HTR-8/SVneo (cell line): ENCODE results near the gene VAMP4.
"Not testable (repeated sequence)": the region's sequence is repeated elsewhere in the genome, so short reads cannot be mapped to it uniquely, and the experiment has no call there.

Experiments
- DNase-seq: peaks from one replicate; pipeline ENCODE4 v3.0.0; 2011; ENCODE audit warnings: low spot score, mixed read lengths; ENCODE audit not compliant: insufficient read length
- FAIRE-seq: peaks from 2 replicates; lab custom pipeline; 2011; peaks lifted over from hg19 to GRCh38; lab: Jason Lieb, UNC

VAMP4 gene

DNA sequence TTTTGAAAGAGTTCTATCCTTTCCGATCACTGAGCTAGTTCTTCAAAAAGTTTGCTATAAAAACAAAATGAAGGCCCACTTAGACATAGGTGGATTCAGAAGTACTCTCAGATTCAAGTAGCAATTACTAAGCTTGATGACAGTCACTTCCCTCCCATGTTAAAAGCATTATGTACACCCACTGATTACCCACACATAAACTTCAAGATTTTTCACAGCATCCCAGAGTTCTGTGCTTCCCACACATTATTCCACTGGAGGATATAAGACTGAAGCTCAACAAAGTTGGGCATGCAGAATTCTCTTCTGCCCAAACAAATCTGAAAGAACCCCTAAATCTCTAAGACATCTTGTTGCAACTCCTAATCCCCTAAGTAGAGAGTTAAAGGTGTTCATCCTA lies 29.5 kb downstream of the VAMP4 start:
- DNase-seq (no peak), FAIRE-seq (no peak)

DNA sequence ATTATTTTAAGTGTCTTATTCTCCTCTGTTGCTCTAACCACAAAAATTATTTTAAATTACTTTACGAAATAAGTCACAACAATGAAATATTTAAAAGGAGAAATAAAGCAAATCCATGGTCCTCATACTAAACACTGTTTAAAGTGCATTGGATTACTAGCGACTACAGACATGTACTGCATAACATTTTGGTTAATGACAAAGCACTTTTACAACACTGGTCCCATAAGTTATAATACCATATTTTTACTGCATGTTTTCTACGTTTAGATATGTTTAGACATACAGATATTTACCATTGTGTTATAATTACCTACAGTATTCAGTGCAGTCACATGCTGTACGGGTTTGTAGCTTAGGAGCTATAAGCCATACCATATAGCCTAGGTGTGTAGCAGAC lies 30.2 kb downstream of the VAMP4 start:
- DNase-seq (no peak), FAIRE-seq (no peak)

DNA sequence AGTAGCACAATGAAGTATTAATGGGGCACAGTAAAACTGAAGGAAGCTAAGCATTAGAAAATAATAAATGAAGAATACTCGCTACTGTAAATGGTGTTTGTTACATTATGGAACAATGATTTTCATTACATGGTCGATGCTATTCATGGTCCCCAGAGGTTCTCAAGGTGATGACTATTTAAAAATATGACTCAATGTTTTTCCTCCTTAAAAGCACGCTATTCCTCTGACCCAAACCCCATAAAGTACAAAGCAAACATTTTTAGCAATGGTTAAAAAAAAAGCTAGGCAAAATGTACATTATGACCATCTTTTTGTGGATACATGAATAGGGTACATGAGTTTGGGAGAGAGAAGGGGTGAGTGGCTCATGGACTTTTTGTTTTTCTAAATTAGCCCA lies 34.3 kb downstream of the VAMP4 start:
- DNase-seq, result no peak
- no peak for FAIRE-seq

DNA sequence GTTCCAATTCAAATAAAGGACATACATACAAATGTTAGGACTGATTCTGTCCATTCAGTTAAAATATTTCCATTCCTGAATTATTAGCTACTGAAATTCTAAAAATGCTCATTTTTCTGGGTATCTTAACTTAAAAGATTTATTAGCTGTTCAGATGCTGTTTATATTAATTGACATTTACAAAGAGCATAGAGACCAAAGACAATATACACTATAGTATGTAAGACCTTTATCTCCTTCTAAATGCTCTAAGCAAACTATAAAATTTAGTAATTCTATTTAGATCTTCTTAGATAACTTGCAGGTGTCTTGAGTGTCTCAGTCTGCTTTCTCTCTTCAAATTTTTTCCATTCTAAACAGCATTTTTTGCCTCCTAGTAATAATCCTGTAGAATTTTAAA lies 39.3 kb downstream of the VAMP4 start:
- FAIRE-seq (no peak), DNase-seq (no peak)

DNA sequence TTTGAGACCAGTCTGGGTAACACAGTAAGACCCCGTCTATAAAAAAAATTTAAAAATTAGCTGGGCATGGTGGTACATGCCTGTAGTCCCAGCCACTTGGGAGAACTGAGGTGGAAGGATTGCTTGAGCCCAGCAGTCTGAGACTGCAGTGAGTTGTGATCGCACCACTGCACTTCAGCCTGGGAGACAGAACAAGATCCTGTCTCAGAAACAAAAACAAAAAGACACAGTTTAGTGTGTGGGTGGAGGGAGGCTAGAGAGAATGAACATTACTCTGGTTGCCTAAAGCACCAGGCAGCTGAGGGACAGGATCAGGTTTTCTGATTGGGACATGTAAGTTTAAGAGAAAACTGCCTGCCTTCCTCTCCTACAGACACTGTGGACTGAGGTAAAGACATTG lies 42.3 kb downstream of the VAMP4 start:
- DNase-seq (no peak), FAIRE-seq (no peak)

DNA sequence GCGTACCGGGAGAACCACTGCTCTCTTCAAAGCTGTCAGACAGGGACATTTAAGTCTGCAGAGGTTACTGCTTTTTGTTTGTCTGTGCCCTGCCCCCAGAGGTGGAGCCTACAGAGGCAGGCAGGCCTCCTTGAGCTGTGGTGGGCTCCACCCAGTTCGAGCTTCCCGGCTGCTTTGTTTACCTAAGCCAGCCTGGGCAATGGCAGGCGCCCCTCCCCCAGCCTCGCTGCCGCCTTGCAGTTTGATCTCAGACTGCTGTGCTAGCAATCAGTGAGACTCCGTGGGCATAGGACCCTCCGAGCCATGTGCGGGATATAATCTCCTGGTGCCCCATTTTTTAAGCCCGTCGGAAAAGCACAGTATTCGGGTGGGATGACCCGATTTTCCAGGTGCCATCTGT lies 46.1 kb downstream of the VAMP4 start:
- not testable (repeated sequence) for FAIRE-seq, DNase-seq

DNA sequence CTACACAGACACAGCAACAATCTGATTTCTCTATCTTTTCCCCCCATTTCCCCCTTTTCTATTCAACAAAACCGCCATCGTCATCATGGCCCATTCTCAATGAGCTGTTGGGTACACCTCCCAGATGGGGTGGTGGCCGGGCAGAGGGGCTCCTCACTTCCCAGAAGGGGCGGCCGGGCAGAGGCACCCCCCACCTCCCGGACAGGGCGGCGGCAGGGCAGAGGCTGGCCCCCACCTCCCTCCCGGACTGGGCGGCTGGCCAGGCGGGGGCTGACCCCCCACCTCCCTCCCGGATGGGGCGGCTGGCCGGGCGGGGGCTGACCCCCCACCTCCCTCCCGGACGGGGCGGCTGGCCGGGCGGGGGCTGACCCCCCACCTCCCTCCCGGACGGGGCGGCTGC lies 48.3 kb downstream of the VAMP4 start:
- DNase-seq, FAIRE-seq: not testable (repeated sequence)

DNA sequence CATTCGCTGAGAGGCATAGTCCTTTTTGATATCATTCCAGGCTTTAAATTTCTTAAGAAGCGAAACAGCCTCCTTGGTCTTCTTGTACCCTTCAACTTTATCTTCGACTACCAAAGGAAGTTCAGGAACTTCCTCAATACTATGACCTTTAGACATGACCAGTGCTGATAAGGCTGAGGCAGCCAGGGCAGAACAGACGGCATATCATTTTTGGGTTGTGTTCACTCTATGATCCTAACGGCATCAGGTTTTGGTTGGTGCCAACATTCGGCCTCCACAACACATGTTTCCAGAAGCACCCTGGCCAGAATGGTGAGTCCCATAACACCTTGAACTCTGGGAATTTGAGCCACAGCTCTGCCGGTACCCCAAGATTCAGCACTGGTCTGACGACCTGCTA lies 58.0 kb downstream of the VAMP4 start:
- no peak for DNase-seq
- FAIRE-seq, result no peak

DNA sequence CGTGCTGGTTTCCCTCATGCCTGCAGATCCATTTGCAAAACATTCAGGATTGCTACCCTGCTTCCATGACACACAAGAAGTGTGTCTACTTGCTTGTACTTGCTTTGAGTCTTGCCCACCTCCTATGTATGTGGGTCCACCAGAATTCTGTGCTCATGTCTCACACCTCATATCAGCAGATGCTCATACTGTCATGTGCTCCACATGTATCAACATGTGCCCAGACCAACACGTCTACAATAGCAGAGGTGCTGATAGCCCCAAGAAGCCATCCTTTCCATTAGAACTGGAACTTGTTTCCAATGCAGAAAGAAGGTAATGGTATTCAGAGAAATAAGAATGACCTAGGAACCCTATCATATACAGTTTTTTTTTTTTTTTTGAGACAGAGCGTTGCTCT lies 61.5 kb downstream of the VAMP4 start:
- DNase-seq (no peak), FAIRE-seq (no peak)

DNA sequence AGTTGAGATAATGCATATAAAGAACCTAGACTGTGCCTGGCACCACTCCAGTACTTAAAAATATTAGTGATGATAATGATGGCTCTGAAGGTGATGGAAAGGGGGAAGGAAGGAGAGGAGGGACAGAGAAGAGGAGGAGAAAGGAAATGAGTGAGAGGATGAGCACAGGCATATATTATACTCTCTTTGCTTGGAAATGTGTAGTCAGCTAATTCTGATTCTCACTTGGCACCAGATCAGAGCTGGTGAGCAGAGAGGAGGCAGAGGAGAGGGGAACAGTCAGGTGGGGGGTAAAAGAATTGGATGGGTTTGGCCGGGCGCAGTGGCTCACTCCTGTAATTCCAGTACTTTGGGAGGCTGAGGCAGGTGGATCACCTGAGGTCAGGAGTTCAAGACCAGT lies 65.0 kb downstream of the VAMP4 start:
- no peak for FAIRE-seq

DNA sequence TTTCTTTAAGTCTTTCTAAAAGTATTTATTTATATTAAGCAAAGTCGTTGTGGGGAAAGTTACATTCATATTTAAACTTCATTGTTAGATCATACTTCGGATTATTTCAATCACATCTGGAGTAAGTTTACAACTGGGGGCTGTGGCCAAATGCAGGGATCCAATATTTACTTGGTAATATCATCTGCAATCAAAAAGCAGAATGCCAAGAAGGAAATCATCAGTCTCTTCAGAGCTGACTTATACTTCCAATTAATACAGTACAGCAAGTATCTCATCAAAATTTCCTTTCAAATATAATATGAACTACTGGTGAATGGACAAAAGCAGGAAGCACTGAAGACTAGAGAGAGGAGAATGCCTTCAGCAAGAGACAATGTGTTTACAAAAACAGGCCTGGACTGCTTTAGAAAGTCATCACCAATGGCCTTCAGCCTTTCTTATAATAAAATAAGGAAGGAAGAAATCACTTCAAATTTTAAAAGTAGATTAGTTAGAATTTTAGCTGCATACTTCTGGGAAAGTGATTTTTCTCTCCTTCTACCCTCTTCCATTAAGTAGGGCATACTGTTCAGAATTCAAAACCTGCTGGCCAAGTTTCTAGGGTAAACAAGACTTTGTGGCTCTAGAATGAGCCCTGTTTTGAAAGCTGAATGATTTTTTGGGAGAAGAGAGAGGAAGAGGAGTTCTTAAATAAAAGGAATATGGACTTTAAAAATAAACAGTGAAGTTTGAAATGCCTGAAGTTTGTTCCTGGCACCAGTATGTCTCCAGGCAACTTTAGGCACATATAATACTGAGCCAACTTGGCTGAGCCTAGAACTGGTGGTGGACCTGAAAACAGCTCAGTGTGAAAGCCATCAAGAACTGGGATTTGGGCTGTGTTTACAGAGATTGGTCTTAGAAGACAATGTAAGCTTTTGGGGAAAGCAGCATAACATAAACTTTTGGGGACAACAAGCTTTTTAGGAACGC lies 67.1 kb downstream of the VAMP4 start:
- DNase-seq (no peak), FAIRE-seq (no peak)

More for the DNA sequence above, 65.0 kb downstream of the VAMP4 start:
- no peak for DNase-seq

DNA sequence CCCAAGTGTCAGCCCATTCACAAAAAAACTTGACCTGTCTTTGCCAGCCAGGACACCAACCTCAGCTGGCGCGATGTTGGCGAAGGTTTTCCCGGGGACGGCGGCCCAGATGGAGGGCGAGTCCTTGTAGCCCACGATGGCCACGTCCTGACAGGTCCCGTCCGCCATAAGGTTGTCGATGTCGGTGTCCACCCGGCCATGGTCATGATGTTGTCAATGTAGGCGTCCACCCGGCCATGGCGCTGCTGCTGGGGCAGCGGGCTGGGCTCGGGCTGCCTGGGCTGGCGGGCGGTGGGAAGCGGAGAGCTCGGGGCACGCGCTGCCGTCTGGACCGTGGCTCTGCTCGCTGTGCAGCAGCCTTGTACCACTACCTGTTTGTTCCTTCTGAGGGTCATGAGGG lies 71.1 kb downstream of the VAMP4 start:
- DNase-seq, result no peak
- no peak for FAIRE-seq

DNA sequence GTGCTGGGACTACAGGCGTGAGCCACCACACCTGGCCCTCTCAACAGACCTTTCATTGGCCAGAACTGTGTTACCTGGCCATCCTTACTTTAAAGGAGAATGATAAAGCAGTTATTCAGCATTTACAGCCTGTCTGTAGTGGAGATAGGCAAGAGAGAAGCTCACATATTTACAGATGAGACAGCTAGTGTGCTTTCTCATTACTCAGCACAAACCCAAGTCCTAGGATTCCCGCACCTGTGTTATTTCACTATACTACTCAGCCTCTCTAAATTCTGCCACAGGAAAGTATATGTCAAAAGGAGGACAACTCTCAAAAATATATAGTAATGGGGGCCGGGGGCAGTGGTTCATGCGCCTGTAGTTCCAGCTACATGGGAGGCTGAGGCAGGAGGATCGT lies 73.5 kb downstream of the VAMP4 start:
- DNase-seq (no peak), FAIRE-seq (no peak)

DNA sequence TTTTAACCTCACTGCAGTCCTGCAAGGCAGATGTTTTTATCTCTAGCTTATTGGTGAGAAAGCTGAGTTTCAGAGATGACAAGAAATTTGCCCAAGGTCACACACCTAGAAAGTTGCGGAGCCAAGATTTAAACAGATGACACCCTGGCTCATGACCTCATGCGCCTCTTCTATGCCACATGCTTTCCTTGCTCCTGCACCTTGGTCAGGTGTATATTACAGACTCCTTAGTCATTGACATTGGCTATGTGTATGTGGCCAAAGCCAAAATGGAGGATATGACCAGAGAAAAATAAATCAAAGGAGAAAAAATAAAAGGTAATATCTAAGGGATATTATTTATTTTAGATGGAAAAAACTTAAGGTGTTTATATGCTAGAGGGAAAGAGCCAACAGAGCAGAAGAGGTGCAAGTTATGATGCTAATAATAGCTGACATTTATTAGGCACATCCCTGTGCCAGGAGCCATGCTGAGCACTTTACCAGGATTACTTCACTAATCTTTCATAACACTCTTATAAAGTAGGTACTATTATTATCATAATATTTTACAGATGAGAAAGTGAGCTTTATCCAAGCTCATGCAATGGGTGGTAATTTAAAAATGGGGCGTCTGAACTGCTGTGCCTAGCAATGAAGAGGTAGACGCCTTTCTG lies 75.6 kb downstream of the VAMP4 start:
- DNase-seq, result no peak
- FAIRE-seq, result no peak

DNA sequence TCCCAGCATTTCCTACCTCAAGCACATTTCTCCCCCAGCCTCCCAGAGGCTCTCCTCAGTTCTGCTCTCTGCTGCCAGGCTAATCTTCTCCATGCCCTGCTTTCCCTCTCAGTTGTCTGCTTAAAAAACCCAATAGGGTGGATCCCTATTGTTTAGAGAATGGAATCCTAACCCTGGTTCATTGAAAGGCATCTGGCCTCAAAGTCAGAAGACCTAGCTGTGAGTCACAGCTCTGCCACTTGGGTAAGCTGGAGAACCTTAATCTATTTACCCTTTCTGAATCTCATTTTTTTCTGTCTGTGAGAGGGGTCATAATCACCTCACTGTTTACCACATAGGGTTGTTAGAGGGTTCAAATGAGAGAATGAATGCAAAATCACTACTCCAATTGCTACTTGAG lies 76.9 kb downstream of the VAMP4 start:
- no peak for FAIRE-seq

DNA sequence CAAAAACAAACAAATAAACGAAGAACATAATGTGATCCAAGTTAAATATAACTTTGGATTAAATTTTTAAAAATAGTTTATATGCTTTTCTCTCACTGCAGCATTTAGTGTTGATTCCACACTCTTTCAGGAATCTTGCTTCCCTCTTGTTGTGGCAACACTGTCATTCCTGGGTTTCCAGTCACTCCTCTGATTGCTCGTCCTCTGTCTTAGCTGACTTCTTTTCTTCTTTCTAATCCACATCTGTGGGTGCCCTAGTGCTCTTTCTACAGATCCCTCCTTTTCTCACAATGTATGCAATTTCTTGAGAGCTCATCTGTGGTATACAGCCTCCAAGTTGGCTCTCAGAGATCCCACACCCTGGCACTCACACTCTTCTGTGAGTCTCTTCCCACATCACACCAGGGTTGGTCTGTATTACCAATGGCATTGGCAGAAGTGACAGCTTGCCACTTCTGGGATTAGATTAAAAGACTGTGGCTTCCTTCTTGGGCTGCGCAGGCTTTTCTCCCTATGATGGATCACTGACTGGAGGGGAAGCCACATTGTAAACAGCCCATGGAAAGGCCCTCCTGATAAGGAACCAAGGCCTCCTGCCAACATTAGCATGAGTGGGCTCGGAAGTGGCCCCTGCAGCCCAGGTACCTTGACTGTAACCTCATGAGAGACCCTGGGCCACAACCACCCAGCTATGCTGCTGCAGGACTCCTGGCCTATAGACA lies 77.8 kb downstream of the VAMP4 start:
- DNase-seq (no peak), FAIRE-seq (no peak)

More for the DNA sequence above, 76.9 kb downstream of the VAMP4 start:
- DNase-seq, result no peak

DNA sequence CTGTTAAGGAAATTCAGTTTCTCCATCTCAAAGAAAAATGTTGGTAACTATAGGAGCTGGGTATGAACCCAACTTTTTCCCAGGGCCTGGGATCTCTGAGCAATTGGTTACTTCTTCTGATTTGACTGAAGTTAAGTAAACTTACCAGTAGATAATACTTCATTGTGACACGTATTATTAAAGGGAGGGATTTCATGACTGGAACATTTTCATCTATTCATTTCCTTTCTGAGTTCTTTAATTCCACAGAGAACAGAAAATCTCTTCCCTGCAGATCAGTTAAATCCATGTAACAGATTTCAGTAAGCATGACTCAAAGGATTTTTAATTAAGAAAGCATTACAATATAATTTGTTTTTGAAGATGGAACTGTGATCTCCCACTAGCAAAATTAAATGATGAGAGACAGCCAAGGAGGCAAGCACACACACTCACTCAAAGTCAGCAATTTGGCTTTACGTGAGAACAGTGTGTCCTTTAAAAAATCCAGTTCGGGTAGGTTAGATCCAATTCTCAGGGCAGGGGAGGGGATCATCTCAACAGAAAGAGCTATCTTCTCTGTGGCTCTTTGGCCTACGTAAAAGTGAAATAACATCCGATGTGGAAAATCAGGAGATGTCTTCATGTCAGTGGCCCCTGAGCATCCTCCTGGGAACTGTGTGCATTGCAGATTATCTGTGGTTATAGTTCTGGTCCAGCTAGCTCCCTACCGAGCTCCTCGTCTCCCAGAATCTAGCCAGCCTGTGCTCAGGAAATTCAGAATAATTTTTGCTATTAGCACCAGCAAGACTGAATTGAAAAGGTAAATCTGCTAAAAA lies 78.6 kb downstream of the VAMP4 start:
- FAIRE-seq (no peak), DNase-seq (no peak)

DNA sequence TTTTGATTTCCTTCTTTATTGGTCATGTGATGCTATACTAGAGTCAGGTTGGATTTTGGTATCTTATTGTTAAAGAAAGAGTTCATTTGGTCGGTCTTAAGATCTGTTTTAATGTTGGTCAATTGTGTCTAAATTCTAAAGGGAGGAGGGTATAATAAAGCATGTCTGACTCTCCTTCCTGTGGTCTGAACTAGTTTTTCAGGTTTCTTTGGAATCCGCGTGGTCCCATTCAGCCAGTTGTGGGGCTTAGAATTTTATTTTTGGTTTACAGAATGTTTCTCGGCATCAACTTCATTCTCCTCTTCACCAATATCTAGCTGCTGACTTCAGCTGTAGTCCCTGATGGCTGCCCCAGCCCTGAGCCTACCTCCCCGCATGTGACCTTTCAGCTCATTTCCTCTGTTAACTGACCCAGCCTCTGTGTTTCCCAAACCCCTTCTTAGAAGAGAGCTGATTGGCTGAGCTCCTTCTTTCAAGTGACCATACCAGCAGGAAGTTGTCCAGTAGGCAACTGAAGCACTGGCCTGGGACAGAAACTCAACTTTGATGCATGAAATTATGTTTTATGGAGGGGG lies 80.7 kb downstream of the VAMP4 start:
- no peak for DNase-seq

DNA sequence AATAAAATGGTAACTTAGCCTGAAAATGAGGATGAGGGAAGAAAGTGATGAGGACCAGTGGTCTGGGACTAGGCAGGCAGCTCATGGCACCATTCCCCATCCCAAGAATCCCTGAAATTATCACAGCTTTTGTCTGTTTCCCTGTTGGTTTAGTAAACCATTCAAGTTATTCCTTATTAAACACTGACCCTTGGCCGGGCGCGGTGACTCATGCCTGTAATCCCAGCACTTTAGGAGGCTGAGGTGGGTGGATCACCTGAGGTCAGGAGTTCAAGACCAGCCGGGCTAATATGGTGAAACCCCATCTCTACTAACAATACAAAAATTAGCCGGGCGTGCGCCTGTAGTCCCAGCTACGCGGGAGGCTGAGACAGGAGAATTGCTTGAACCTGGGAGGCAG lies 85.7 kb downstream of the VAMP4 start:
- not testable (repeated sequence) for DNase-seq, FAIRE-seq

More for the DNA sequence above, 80.7 kb downstream of the VAMP4 start:
- FAIRE-seq, result no peak

DNA sequence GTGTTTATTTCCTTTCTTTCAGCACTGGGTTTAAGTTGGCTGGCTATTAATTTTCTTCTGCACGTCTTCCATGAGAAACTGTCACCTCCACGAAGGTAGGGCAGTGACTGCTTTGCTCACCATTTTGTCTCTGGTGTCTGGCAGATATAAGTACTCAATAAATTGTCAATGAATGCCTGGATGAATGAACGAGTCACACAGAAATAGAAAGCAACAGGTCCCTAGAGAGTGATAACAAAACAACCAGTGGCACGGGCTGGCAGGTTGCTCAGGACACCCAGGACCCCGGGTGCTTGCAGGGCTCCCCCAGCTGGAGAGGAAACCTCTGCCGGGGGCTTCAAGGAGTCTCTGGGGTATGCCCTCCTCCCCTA lies 86.1 kb downstream of the VAMP4 start:
- FAIRE-seq, result no peak
- no peak for DNase-seq
